Activated CD4-positive, alpha-beta T cell treated with anti-CD3 and anti-CD28 coated beads, Interleukin-2, amount 50 U/mL, for 24 hours (primary cell): ENCODE data around the gene STPG3.
A peak's percentile ranks its signal among the peaks of the same experiment; 100 is the strongest.

Experiments used
- DNase-seq, 2 donors: peaks; one replicate each; pipeline ENCODE4 v3.0.0-alpha.2; 2020; ENCODE audit warnings: low read depth in 1 of 2, low spot score in 1 of 2

STPG3 gene

GRCh38 chr9:137278061-137278701 lies 27.1 kb downstream of the STPG3 start:
- DNase-seq: no peak

DNA sequence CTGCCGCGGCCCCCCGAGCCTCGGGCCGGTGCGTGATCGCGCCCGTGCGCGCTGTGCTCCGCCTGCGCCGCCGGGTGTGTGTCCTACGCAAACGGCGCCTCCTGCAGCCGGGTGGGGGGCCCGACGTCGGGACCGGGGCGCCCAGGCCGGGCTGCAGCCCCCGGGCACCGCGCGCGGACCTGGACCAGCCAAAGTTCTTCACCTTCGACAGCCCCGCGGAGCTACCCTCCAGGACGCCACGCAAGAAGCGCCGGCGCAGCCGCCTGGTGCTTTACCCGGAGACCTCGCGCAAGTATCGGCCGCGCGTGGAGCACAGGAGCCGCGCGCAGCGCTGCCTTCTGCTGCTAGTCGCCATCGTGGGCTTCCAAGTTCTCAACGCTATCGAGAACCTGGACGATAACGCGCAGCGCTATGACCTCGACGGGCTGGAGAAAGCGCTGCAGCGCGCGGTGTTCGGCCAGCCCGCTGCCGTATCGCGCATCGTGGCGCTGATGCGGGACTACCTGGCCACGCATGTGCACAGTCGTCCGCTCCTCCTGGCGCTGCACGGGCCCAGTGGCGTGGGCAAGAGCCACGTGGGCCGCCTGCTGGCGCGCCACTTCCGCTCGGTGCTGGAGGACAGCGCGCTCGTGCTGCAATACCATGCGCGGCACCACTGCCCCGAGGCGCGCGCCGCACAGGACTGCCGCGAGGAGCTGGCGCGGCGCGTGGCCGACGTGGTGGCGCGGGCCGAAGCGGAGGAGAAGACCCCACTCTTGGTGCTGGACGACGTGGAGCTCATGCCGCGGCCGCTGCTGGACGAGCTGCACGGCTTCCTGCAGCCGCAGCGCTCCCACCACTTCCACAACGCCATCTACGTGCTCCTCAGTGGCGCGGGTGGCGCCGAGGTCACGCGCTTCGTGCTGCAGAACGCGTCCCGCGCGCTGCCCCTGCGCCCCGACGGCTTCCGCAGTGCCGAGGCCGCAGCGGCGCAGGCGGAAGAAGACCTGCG lies 27.9 kb downstream of the STPG3 start:
- DNase-seq: no peak

DNA sequence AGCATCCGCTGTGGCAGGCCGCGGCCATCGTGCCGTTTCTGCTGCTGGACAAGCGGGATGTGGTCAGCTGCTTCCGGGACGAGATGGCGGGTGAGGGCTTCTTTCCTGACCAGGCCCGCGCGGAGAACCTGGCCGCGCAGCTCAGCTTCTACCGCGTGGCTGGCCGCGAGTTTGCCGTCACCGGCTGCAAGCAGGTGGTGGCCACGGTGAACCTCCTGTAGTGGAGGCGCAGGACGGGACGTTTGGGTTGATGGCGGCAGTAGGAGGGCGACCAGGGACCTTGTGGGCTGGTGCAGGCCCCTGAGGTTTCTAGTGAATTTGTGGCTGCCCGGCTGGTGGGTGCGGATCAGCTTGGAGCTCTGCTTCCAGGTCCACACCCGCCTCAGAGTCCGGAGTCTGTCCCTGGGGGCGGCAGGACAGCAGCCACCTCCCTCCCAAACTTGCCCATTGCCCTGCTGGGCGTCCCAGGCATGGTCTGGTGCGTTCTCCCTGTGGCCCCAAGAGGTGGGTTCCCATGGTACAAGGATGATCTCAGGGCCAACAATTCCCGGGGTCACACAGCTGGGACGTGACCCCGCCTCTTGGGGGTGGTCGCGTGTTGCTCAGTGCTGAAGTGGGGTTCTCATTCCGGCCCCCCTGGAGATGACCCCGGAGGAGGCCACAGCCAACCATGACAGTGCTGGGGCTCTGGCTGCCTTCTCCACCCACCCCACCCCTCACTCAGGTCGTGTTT lies 28.8 kb downstream of the STPG3 start:
- no peak for DNase-seq

GRCh38 chr9:137280474-137281344 lies 29.6 kb downstream of the STPG3 start:
- DNase-seq: no peak

DNA sequence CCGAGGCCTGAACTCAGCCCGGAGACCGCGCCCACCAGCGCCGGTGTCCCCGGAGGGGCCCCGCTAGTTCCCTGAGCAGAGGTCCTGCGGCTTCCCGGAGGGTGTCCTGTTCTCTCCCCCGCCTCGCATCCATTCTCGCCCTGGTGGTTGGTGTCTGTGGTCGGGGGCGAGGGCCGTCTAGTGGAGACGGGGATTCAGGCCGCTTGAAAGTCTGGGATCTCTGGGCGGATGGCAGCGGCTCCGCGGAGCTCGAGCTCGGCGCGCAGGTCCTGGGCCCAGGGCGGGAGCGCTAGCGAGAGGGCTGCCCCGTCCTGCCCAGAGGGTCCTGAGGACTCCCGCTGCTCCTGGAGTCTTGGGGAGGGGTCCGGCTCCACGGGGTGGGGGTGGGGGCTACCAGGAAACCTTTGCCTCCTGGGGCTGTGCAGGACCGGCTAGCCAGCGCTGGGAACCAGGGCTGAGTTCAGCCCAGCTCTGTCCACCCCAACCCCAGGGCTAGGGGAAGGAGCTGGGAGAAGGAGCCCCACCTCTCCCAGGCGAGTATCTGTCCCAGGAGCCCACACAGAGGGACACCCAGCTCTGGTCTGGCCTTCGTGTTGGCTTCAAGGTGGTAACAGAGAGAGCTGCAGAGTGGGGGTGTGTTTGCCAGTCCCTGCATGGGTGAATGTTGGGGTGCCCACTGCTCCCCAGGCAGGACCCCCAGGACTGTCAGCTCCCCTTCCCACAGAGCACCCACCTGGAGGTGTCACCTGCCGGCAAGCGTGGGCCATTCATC lies 30.4 kb downstream of the STPG3 start:
- no peak for DNase-seq

GRCh38 chr9:137286975-137287383 lies 35.9 kb downstream of the STPG3 start:
- DNase-seq: no peak

GRCh38 chr9:137293094-137293481 lies 42.0 kb downstream of the STPG3 start:
- DNase-seq: no peak

- no peak for DNase-seq
Observed at GRCh38 chr9:137293482-137294090, 42.5 kb downstream of the STPG3 start.

- DNase-seq: no peak
Observed at GRCh38 chr9:137294091-137294680, 43.1 kb downstream of the STPG3 start.

GRCh38 chr9:137294681-137295237 lies 43.7 kb downstream of the STPG3 start:
- DNase-seq: no peak

- peak in 1 of 2 donors; percentile 40 for DNase-seq
Observed at GRCh38 chr9:137295238-137295811, 44.2 kb downstream of the STPG3 start.

GRCh38 chr9:137295849-137296669 lies 45.0 kb downstream of the STPG3 start:
- no peak for DNase-seq

DNA sequence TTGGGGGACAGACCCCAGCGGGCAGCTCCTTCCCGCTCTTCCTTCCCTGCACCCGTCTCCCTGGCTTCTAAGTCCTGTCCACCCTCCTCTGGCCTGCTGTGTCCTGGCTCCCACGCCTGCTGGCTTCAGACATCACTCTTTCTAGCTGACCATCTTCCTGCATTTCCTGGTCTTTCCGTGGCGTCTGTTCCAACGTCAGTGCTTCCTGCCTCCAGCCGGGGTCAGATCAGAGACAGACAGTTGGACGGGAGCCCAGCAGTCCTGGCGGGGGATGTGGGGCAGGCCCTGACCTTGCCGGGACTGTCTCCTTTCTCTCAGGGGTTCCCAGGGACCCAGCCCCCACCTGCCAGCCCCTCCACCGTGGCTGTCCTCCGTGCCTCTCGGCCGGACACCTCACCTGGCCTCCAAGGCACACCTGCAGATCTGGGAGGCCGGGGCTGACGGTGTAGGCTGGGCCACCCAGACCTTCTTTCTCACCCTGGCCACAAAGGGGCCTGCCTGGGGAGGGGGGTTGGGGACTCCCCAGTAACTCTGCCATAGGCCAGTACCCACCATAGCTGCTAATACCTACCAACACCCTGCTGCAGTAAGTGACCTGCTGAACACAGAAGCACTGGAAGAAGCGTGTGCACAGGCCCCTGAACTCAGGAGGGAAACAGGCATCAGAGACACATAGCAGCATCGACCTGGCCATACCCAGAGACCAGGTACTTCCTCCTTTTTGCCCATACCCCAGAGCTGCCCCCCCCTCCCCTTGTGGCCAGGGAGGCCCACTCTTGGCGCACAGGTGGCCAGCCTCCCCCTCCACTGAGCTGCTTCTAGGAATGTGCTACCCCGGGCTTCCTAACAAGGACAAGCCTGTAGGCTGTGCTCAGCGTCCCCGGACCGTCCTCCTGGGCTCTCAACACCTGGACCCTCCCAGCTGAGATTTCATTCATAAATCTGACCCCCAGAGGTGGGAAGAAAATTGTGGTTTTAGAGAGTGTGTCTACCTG lies 45.9 kb downstream of the STPG3 start:
- no peak for DNase-seq

DNA sequence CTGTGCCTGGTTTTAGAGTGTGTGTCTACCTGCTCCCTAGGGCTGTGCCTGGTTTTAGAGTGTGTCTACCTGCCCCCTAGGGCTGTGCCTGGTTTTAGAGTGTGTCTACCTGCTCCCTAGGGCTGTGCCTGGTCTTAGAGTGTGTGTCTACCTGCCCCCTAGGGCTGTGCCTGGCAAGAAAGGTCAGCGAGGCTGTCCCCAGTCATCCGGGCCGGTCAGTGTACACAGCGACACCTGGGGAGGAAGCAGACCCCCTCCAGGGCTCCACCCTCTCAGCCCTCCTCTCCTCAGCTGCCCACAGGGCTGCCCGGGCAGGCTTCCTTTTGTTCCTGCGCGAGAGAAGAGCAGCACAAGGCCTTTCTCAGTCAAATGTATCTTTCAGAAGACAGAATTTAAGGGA lies 46.9 kb downstream of the STPG3 start:
- no peak for DNase-seq

DNA sequence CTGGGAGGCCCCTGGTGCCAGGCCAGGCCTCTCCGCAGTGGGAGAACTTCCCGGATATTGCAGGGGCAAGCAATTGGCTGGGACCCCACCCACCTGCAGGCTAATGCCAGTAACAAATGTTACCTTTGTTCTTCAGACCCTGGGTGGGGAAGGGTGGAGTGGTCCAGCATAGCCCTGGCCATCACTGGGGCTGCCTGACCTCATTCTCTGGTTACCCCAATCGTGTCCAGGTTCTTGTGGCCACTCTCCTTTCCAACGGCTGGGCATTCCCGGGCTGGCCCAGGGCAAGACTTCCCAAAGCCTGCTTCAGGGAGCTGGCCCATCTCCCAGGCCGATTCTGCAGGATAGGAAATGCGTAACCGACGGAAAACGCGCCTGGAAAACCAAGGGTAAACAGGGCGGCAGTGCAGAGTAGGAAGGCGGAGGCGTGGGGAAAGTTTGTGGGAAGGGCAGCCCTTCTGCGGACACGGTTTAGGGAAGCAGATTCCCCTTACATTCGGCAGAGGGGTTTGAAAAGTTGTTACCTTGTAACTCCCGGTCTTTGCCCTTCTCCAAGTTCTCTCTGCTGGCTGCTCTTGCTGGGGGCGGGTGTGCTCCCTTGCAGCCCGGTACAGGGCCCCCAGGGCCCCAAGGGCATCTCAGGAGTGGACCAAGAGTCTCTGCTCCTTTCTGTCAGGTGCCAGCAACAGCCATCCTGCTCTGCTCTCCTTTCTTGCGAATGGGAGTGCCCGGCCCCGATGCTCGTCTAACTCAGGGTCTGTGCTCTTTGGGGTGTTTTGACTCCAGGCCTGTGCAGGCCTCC lies 47.5 kb downstream of the STPG3 start:
- no peak for DNase-seq

GRCh38 chr9:137299203-137299565 lies 48.1 kb downstream of the STPG3 start:
- no peak for DNase-seq
